CD4-positive, alpha-beta T cell (primary cell): Measurements from ENCODE around the gene MRPS30. TPM values are rescaled to one million over a fixed set of nuclear protein-coding genes. Genes with fewer than 3 reads are reported as not detected.

Experiments used
- ATAC-seq: fragments of 200-7000 bp; cut with Tn5 transposase; one replicate; pipeline ENCODE4 v1.10.0; 2022; ENCODE audit warnings: mild to moderate bottlenecking; ENCODE audit not compliant: poor library complexity
- CTCF ChIA-PET: fragments of 350-600 bp; sonication (Branson Sonifier 250); formaldehyde crosslinking; loops from one replicate; lab custom pipeline; 2021; ENCODE audit warnings: antibody characterized with exemption, inconsistent platforms; lab: Charles Lee
- POLR2A ChIA-PET: fragments of 350-600 bp; sonication (Branson Sonifier 250); formaldehyde crosslinking; loops from one replicate; lab custom pipeline; 2021; ENCODE audit warnings: antibody characterized with exemption, inconsistent platforms; lab: Charles Lee
- DNase-seq, 14 experiments: peaks; one replicate each; pipeline ENCODE4 v3.0.0-alpha.2; 2013 to 2020; ENCODE audit warnings: mixed read lengths in 2 of 14
- H3K27ac ChIP-seq, 2 donors: one replicate each; pipeline versions ENCODE4 v1.5.1 to v1.7.0; 2013; ENCODE audit warnings: low read length in 2 of 2, low read depth in 1 of 2, mild to moderate bottlenecking in 1 of 2
- H3K27me3 ChIP-seq, 2 experiments: 1 replicate in 1 of 2; 2 replicates in 1 of 2; pipeline versions ENCODE4 v1.6.1 to v1.7.0; 2013; ENCODE audit warnings: low read length in 2 of 2, control low read depth in 1 of 2, mild to moderate bottlenecking in 1 of 2, moderate library complexity in 1 of 2; ENCODE audit not compliant: insufficient read depth in 2 of 2, control insufficient read depth in 1 of 2
- H3K36me3 ChIP-seq: one replicate; pipeline ENCODE4 v1.6.1; 2013; ENCODE audit warnings: low read length, control low read depth; ENCODE audit not compliant: insufficient read depth
- H3K4me1 ChIP-seq: one replicate; pipeline ENCODE4 v1.6.1; 2013; ENCODE audit warnings: low read length, control low read depth; ENCODE audit not compliant: insufficient read depth
- H3K4me3 ChIP-seq: one replicate; pipeline ENCODE4 v1.5.1; 2013; ENCODE audit warnings: mild to moderate bottlenecking, low read length, moderate library complexity
- H3K9me3 ChIP-seq, 2 experiments: 1 replicate in 1 of 2; 2 replicates in 1 of 2; pipeline versions ENCODE4 v1.6.1 to v1.7.0; 2013; ENCODE audit warnings: low read length in 2 of 2, mild to moderate bottlenecking in 2 of 2, control low read depth in 1 of 2, moderate library complexity in 1 of 2; ENCODE audit not compliant: control insufficient read depth in 1 of 2, insufficient read depth in 1 of 2
- H3K27ac Mint-ChIP-seq: one replicate; pipeline ENCODE4 v1.8.0; 2020; ENCODE audit warnings: mixed read lengths
- H3K27me3 Mint-ChIP-seq: one replicate; pipeline ENCODE4 v1.8.0; 2021; ENCODE audit warnings: mixed read lengths
- H3K36me3 Mint-ChIP-seq: one replicate; pipeline ENCODE4 v1.8.0; 2021; ENCODE audit warnings: low read depth, mixed read lengths
- H3K4me1 Mint-ChIP-seq: one replicate; pipeline ENCODE4 v1.8.0; 2021; ENCODE audit warnings: low read depth, mixed read lengths
- H3K4me3 Mint-ChIP-seq: one replicate; pipeline ENCODE4 v1.8.0; 2020; ENCODE audit warnings: mild to moderate bottlenecking, mixed read lengths
- H3K9me3 Mint-ChIP-seq: one replicate; pipeline ENCODE4 v1.8.0; 2020; ENCODE audit warnings: mixed read lengths
- intact Hi-C, 2 experiments: fragments of 100-400 bp; cut with DNase I in 1 of 2; cut with micrococcal nuclease in 1 of 2; formaldehyde crosslinking; loops; one replicate each; pipeline versions ENCODE4 v1.15.1 to v1.9.0; 2023 to 2025; cut with DNase I, micrococcal nuclease
- total RNA-seq, 174 experiments: library from RNA in 2 of 174; stranded (reverse) in 2 of 174; gene quantifications; one replicate each; pipeline ENCODE4 v1.2.3 and lab custom pipeline; 2021 to 2026
- TF ChIP-seq, protein P1 (sequence below): fragments of 200-600 bp; IDR thresholded peaks from one replicate; pipeline ENCODE4 v1.8.0; 2022; ENCODE audit warnings: antibody characterized with exemption, mild to moderate bottlenecking

The MRPS30 gene
- total RNA-seq, 2 experiments from 2014 or later, result 43.2 to 43.8 TPM

DNA sequence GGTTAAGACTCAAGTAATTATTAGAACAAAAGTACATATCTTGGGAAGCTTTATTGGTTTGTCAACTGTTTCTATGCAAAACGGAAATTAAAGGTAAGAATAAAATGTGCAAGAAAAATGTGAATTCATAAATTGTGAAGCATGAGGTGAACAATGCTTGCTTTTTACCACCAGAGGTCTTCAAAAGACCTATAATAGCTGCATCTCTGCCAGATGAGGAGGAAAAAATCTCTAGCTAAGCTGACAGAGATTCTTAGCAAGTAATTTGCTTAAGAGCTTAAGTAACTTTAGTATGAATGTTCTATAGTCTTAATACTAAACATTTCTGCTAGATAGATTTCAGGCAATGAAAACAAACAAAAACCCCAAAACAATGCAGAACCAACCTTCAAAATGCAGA, 54.1 kb downstream of the MRPS30 start:
- Histone ChIP-seq H3K9me3 (no peaks in the 10 kb centered on the region), H3K27me3 (no peaks in the 10 kb centered on the region), H3K4me3 (no peak overlapping the region), H3K27ac (no peak overlapping the region), H3K4me1 (no peaks in the 10 kb centered on the region), H3K36me3 (no peaks in the 10 kb centered on the region)
- Mint-ChIP-seq H3K27ac (no peak overlapping the region), H3K4me1 (no peaks in the 10 kb centered on the region), H3K36me3 (no peaks in the 10 kb centered on the region), H3K27me3 (peaks cover 4% of the 10 kb centered on the region), H3K9me3 (no peaks in the 10 kb centered on the region), H3K4me3 (no peak overlapping the region)
- intact Hi-C loops, result no loop called here
- ChIA-PET POLR2A (no interaction called here), CTCF (no interaction called here)
- ATAC-seq (no peak), DNase-seq (no peak)
- TF ChIP-seq, protein P1, sequence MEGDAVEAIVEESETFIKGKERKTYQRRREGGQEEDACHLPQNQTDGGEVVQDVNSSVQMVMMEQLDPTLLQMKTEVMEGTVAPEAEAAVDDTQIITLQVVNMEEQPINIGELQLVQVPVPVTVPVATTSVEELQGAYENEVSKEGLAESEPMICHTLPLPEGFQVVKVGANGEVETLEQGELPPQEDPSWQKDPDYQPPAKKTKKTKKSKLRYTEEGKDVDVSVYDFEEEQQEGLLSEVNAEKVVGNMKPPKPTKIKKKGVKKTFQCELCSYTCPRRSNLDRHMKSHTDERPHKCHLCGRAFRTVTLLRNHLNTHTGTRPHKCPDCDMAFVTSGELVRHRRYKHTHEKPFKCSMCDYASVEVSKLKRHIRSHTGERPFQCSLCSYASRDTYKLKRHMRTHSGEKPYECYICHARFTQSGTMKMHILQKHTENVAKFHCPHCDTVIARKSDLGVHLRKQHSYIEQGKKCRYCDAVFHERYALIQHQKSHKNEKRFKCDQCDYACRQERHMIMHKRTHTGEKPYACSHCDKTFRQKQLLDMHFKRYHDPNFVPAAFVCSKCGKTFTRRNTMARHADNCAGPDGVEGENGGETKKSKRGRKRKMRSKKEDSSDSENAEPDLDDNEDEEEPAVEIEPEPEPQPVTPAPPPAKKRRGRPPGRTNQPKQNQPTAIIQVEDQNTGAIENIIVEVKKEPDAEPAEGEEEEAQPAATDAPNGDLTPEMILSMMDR, result no peak
